ENCODE data around the gene HEXIM1. TPM values are rescaled to one million over a fixed set of nuclear protein-coding genes. Genes with fewer than 3 reads are reported as not detected.

Gene HEXIM1
- total and polyA plus RNA-seq, 9 donors = 8.6 to 28.0 (median 23.7) TPM

GRCh38 chr17:45171338-45172231, 23.3 kb downstream of the HEXIM1 start:
- 22% methylated on average over 8 of the region's 20 CpGs for WGBS (ENCODE audit: insufficient coverage)
- Histone ChIP-seq H3K36me3 (ENCODE audit: control insufficient read depth, insufficient read depth, low read length) (peaks cover 12% of the 10 kb centered on the region), H3K27me3 (ENCODE audit: control insufficient read depth, insufficient read depth, low read length) (no peaks in the 10 kb centered on the region), H3K4me1 (ENCODE audit: control insufficient read depth, insufficient read depth, low read length) (peaks cover 47% of the 10 kb centered on the region), H3K4me3 (ENCODE audit: low read length) (peak overlapping the region; percentile 34), H3K27ac (ENCODE audit: low read length) (peak overlapping the region; percentile 94), H3K9me3 (replicated peaks; ENCODE audit: control insufficient read depth, low read depth, low read length) (no peaks in the 10 kb centered on the region)
- DNase-seq = peak; percentile 94

GRCh38 chr17:45172232-45172540, 23.9 kb downstream of the HEXIM1 start:
- Histone ChIP-seq H3K9me3 (replicated peaks; ENCODE audit: control insufficient read depth, low read depth, low read length) (no peaks in the 10 kb centered on the region), H3K4me1 (ENCODE audit: control insufficient read depth, insufficient read depth, low read length) (peaks cover 47% of the 10 kb centered on the region), H3K36me3 (ENCODE audit: control insufficient read depth, insufficient read depth, low read length) (peaks cover 12% of the 10 kb centered on the region), H3K27ac (ENCODE audit: low read length) (peak overlapping the region; percentile 94), H3K4me3 (ENCODE audit: low read length) (peak overlapping the region; percentile 25), H3K27me3 (ENCODE audit: control insufficient read depth, insufficient read depth, low read length) (no peaks in the 10 kb centered on the region)
- WGBS (ENCODE audit: insufficient coverage) = no CpG with 5 or more reads among the region's 5 CpGs
- no peak for DNase-seq

- Histone ChIP-seq H3K4me1 (ENCODE audit: control insufficient read depth, insufficient read depth, low read length) (peaks cover 47% of the 10 kb centered on the region), H3K4me3 (ENCODE audit: low read length) (peak overlapping the region; percentile 41)
- DNase-seq = peak; percentile 91
These were observed 24.4 kb downstream of the HEXIM1 start for GRCh38 chr17:45172541-45173286.

GRCh38 chr17:45175759-45176115, 27.5 kb downstream of the HEXIM1 start:
- Histone ChIP-seq H3K36me3 (ENCODE audit: control insufficient read depth, insufficient read depth, low read length) (no peaks in the 10 kb centered on the region), H3K4me1 (ENCODE audit: control insufficient read depth, insufficient read depth, low read length) (peaks cover 30% of the 10 kb centered on the region), H3K4me3 (ENCODE audit: low read length) (no peak overlapping the region), H3K27me3 (ENCODE audit: control insufficient read depth, insufficient read depth, low read length) (no peaks in the 10 kb centered on the region), H3K27ac (ENCODE audit: low read length) (no peak overlapping the region), H3K9me3 (replicated peaks; ENCODE audit: control insufficient read depth, low read depth, low read length) (no peaks in the 10 kb centered on the region)
- DNase-seq = no peak
- WGBS (ENCODE audit: insufficient coverage) = no CpG with 5 or more reads among the region's 3 CpGs

More at GRCh38 chr17:45172541-45173286, 24.4 kb downstream of the HEXIM1 start:
- Histone ChIP-seq H3K9me3 (replicated peaks; ENCODE audit: control insufficient read depth, low read depth, low read length) (no peaks in the 10 kb centered on the region), H3K27me3 (ENCODE audit: control insufficient read depth, insufficient read depth, low read length) (no peaks in the 10 kb centered on the region), H3K36me3 (ENCODE audit: control insufficient read depth, insufficient read depth, low read length) (peaks cover 12% of the 10 kb centered on the region), H3K27ac (ENCODE audit: low read length) (peak overlapping the region; percentile 94)
- whole genome bisulfite sequencing (ENCODE audit: insufficient coverage) = 29% methylated on average over 8 of the region's 10 CpGs

- no CpG with 5 or more reads among the region's 7 CpGs for WGBS (ENCODE audit: insufficient coverage)
- DNase-seq = no peak
- Histone ChIP-seq H3K9me3 (replicated peaks; ENCODE audit: control insufficient read depth, low read depth, low read length) (no peaks in the 10 kb centered on the region), H3K36me3 (ENCODE audit: control insufficient read depth, insufficient read depth, low read length) (no peaks in the 10 kb centered on the region), H3K4me3 (ENCODE audit: low read length) (no peak overlapping the region), H3K4me1 (ENCODE audit: control insufficient read depth, insufficient read depth, low read length) (peaks cover 11% of the 10 kb centered on the region), H3K27me3 (ENCODE audit: control insufficient read depth, insufficient read depth, low read length) (no peaks in the 10 kb centered on the region), H3K27ac (ENCODE audit: low read length) (no peak overlapping the region)
These were observed 29.3 kb downstream of the HEXIM1 start for GRCh38 chr17:45177563-45177962.

- WGBS (ENCODE audit: insufficient coverage) = 88% methylated on average over 2 of the region's 5 CpGs
- Histone ChIP-seq H3K9me3 (replicated peaks; ENCODE audit: control insufficient read depth, low read depth, low read length) (no peaks in the 10 kb centered on the region), H3K4me3 (ENCODE audit: low read length) (no peak overlapping the region), H3K27me3 (ENCODE audit: control insufficient read depth, insufficient read depth, low read length) (no peaks in the 10 kb centered on the region), H3K36me3 (ENCODE audit: control insufficient read depth, insufficient read depth, low read length) (no peaks in the 10 kb centered on the region), H3K27ac (ENCODE audit: low read length) (no peak overlapping the region), H3K4me1 (ENCODE audit: control insufficient read depth, insufficient read depth, low read length) (no peaks in the 10 kb centered on the region)
- DNase-seq = no peak
These were observed 35.9 kb downstream of the HEXIM1 start for GRCh38 chr17:45184144-45184543.

DNA sequence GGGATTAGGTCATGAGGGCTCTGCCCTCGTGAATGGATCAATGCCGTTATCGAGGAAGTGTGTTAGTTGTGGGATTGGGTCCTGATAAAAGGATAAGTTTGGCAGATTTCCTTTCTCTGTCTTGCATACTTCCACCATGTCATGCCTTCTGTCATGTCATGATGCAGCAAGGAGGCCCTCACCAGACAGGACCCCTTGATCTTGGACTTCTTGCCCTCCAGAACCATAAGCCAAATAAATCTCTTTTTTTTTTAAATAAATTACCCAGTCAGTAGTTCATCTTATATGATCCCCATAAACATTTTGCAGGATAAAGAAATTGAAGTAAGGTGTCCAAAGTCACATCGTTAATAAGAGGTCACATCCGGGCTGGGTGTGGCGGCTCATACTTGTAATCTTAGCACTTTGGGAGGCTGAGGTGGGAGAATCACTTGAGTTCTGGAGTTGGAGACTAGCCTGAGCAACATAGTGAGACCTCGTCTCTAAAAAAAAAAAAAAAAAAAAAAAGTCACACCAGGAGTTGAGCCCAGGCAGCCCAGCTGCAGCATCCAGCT, 38.6 kb downstream of the HEXIM1 start:
- 69% methylated on average over 5 of the region's 7 CpGs for WGBS (ENCODE audit: insufficient coverage)
- Histone ChIP-seq H3K27me3 (ENCODE audit: control insufficient read depth, insufficient read depth, low read length) (no peaks in the 10 kb centered on the region), H3K4me1 (ENCODE audit: control insufficient read depth, insufficient read depth, low read length) (no peaks in the 10 kb centered on the region), H3K4me3 (ENCODE audit: low read length) (no peak overlapping the region), H3K9me3 (replicated peaks; ENCODE audit: control insufficient read depth, low read depth, low read length) (no peaks in the 10 kb centered on the region), H3K27ac (ENCODE audit: low read length) (no peak overlapping the region), H3K36me3 (ENCODE audit: control insufficient read depth, insufficient read depth, low read length) (no peaks in the 10 kb centered on the region)
- DNase-seq = no peak

DNA sequence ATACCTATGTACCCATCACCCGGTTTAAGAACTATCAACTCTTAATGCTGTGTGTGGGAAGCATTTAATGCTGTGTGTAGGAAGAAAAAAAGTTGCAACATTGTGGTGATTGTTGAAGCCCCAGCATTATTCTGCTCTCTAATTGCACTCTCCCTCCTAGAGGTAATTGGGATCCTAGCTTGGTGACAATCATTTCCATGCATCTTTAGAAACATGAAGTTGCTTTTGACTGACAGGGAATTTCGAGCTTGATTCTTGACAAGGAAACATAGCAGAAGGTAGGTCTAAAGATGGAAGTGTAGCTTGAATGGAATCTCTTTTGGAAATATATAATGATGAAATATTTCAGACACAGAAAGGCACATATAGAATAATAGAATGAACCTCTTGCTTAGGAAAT, 40.7 kb downstream of the HEXIM1 start:
- Histone ChIP-seq H3K9me3 (replicated peaks; ENCODE audit: control insufficient read depth, low read depth, low read length) (no peaks in the 10 kb centered on the region), H3K36me3 (ENCODE audit: control insufficient read depth, insufficient read depth, low read length) (no peaks in the 10 kb centered on the region), H3K27me3 (ENCODE audit: control insufficient read depth, insufficient read depth, low read length) (no peaks in the 10 kb centered on the region), H3K4me3 (ENCODE audit: low read length) (no peak overlapping the region), H3K27ac (ENCODE audit: low read length) (no peak overlapping the region), H3K4me1 (ENCODE audit: control insufficient read depth, insufficient read depth, low read length) (no peaks in the 10 kb centered on the region)
- DNase-seq = no peak
- no CpG with 5 or more reads among the region's 2 CpGs for WGBS (ENCODE audit: insufficient coverage)

- WGBS (ENCODE audit: insufficient coverage) = 56% methylated on average over 5 of the region's 11 CpGs
- Histone ChIP-seq H3K27me3 (ENCODE audit: control insufficient read depth, insufficient read depth, low read length) (no peaks in the 10 kb centered on the region), H3K36me3 (ENCODE audit: control insufficient read depth, insufficient read depth, low read length) (no peaks in the 10 kb centered on the region), H3K4me3 (ENCODE audit: low read length) (no peak overlapping the region), H3K4me1 (ENCODE audit: control insufficient read depth, insufficient read depth, low read length) (no peaks in the 10 kb centered on the region), H3K9me3 (replicated peaks; ENCODE audit: control insufficient read depth, low read depth, low read length) (no peaks in the 10 kb centered on the region), H3K27ac (ENCODE audit: low read length) (no peak overlapping the region)
- DNase-seq = no peak
These were observed 42.4 kb downstream of the HEXIM1 start for GRCh38 chr17:45190503-45191255.

- Histone ChIP-seq H3K4me3 (ENCODE audit: low read length) (no peak overlapping the region), H3K27me3 (ENCODE audit: control insufficient read depth, insufficient read depth, low read length) (no peaks in the 10 kb centered on the region), H3K36me3 (ENCODE audit: control insufficient read depth, insufficient read depth, low read length) (no peaks in the 10 kb centered on the region), H3K9me3 (replicated peaks; ENCODE audit: control insufficient read depth, low read depth, low read length) (no peaks in the 10 kb centered on the region), H3K27ac (ENCODE audit: low read length) (no peak overlapping the region), H3K4me1 (ENCODE audit: control insufficient read depth, insufficient read depth, low read length) (peaks cover 11% of the 10 kb centered on the region)
- DNase-seq = no peak
These were observed 47.1 kb downstream of the HEXIM1 start for GRCh38 chr17:45195424-45195823.
